GM18909 (cell line): ENCODE results near the gene NUTF2.

Experiments
- ATAC-seq: cut with Tn5 transposase; IDR thresholded peaks from one replicate; pipeline ENCODE4 v1.9.1; 2021; ENCODE audit warnings: mild to moderate bottlenecking; ENCODE audit not compliant: unreplicated experiment, poor library complexity

The NUTF2 gene

DNA sequence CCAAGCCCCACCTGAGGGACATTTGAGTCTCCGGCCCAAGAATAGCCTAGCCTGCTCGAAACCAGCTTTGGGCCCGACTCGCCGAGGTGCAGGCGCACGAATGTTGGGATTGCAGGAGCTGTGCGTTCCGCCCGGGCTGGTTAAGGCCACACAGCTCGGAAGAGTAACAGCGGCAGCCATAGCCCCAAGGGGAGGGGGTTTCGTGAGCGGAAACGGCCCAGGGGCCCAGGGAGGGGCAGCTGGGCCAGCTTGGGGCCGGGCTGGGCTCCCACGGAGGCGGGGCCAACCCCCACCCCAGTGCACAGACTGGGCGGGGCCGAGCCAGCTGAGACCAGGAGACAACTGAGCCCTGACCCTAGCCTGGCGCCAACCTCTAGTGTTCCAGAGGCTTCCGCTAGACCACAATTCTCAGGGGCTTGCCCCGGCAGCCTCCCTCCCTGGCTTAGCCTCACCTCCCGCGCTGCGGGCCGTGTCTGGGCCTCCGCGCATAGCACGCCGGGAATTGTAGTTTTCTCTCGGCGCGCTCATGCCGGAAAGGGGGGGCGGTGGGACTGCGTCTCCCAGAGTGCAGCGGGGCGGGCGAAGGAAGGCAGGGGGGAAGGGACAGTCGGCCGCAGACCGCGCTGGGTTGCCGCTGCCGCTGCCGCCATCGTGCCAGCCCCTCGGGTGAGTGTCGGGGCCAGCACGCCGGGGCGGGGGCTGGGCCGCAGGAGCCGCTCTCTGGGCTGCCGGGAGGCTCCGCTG is at the start of gene NUTF2:
NUTF2 (plus strand) TSS at position 614 of the 744 bp plus-strand sequence. CDS start 18,198 bp downstream, outside the sequence.
- ATAC-seq: peak; percentile 61

DNA sequence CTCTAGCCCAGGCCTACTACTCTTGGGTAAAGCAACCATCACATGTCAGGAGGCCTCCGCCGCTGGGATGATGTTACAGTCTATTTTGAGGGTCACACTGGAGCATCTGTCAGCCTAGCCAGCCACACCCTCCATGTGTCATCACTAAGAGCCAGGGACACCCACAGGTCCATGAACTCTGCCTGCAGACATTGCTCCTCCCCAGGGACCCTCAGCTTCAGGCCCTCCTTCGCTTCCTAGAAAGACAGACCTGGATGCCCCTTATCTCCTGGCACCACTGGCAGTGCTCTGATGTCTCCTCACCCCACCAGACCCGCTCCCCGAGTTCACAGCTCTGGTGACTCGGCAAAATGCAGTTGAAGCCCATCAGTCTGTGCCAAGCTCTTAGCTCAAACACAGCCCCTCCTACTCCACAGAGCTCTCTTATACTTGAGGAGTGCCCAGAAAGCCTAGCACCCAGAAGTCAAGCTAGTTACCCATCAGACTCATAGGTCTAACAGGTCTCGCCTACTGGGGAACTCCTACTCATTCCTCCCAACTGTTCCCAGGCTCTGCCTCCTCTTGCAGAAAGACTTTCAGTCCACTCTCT is 46.3 kb upstream of the NUTF2 start:
- no peak for ATAC-seq

DNA sequence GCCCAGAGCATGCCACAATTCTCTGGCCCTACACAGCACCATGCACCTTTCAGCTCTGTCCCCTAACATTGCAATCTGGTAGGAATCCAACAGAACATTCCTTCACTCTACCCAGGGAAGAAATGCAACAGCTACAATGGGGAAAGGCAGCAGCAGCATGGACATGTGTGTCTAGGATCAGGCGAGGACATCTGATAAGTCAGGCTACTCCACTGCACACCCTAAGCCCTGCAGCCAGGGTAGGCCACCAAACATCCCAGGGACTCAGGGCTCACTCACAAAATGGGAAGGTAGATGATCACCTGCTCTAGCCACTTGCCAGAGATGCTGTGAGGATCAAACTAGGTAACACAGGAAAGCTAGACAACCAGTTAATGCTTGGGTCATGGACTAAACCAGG is 45.5 kb upstream of the NUTF2 start:
- no peak for ATAC-seq

DNA sequence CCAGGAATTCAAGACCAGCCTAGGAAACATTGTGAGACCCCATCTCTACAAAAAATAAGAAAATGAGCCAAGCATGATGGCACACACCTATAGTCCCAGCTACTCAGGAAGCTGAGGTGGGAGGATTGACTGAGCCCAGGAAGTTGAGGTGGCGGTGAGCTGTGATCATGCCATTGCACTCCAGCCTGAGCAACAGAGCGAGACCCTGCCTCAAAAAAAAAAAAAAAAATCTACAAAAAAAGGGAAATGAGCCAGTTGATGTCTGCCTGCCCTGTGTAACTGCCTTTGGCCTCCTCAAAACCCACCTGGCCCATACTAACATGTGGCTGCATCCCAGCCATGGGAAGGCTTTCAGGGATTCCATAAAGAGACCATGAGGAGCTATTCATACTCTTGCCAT is 44.9 kb upstream of the NUTF2 start:
- ATAC-seq: no peak

- ATAC-seq: no peak
Measured at GRCh38 chr16:67803894-67804293, 42.8 kb upstream of the NUTF2 start.

GRCh38 chr16:67804853-67805542 is 41.7 kb upstream of the NUTF2 start:
- no peak for ATAC-seq

GRCh38 chr16:67805718-67806427 is 40.9 kb upstream of the NUTF2 start:
- ATAC-seq: peak; percentile 6

GRCh38 chr16:67806428-67807147 is 40.1 kb upstream of the NUTF2 start, which contains the start of the genes RANBP10 and TSNAXIP1:
Gene RANBP10, minus strand, starts transcription at chr16:67806560. Its CDS starts 24 bp downstream, at chr16:67806536.
Gene TSNAXIP1, plus strand, starts transcription at chr16:67806889. Its CDS starts 261 bp downstream, at chr16:67807150.
- ATAC-seq: peak; percentile 92

- ATAC-seq: no peak
Measured at GRCh38 chr16:67807148-67807682, 39.5 kb upstream of the NUTF2 start.

DNA sequence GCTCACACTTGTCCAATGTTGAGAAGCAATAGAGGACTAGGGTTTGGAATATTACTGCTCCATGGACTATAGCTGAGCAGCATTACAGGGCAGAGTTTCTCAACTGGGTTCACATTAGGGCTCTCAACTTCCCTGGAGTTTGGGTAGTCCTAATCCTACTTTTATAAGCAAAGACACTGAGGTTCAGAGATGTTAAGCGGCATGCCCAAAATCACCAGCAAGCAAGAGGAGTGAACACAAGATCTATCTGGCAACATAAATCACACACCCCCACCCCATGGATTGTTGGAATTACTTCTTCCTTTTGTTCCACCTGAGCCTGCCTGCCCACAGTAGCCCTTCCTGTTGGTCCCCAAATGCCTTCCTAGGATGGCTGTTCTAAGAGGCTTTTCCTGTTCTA is 34.8 kb upstream of the NUTF2 start:
- no peak for ATAC-seq

DNA sequence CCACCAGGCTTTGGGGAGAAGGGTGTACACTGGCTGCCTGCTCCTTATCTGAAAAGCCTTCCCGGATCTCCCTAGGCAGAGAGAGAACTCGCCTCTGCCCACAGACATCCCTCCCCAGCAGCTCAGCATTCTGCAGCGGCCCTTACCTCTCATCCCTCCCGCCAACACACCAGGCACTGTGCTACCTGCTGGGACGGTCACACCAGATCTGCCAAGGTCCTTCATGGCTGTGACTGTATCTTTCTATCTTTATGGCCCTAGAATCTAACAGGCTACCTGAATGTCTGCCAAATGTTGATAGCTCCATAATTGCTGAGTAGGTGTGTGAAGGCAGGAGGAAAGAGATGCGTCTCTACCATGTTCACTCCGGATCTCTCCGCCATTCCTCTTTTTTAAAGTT is 32.2 kb upstream of the NUTF2 start:
- no peak for ATAC-seq

DNA sequence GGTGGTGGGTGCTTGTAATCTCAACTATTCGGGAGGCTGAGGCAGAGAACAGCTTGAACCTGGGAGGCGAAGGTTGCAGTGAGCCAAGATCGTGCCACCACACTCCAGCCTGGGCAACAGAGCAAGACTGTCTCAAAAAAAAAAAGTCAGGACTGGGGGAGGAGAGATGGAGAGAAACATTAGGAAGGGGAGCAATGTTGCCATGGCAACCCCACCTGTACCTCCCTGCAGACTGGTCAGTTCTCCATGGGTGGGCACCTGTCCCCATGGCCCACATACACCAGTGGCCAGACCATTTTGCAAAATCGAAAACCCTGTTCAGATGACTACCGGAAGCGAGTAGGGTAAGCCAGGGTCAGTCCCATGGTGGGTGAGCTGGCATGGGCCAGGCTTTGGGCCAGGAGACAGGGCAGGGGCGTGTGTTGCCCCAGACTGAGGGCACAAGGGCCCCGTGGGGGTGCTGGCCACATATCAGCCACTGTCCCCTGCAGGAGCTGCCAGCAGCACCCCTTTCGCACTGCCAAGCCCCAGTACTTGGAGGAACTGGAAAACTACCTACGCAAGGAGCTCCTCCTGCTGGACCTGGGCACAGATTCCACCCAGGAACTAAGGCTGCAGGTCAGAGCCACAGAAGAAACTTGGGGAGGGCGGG is 26.0 kb upstream of the NUTF2 start:
- ATAC-seq: no peak

GRCh38 chr16:67822511-67822910 is 24.2 kb upstream of the NUTF2 start:
- no peak for ATAC-seq

DNA sequence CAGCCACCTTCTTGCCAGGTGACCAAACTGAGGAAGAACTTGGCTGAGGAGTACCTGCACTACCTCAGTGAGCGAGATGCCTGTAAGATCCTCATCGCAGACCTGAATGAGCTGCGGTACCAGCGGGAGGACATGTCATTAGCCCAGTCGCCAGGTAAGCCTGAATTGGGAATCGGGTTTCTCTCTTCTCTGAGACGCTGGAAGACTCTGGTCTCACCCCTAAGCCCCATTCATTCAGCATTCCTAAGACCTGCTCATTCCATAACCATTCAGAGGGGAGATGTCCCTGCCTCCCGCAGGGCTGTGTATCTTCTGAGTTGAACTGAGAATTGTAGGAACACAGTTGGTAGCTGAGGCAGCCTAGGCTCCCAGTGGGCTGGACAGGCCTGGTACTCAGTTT is 21.6 kb upstream of the NUTF2 start:
- ATAC-seq: no peak

- ATAC-seq: no peak
Measured at GRCh38 chr16:67825906-67826305, 20.8 kb upstream of the NUTF2 start.

DNA sequence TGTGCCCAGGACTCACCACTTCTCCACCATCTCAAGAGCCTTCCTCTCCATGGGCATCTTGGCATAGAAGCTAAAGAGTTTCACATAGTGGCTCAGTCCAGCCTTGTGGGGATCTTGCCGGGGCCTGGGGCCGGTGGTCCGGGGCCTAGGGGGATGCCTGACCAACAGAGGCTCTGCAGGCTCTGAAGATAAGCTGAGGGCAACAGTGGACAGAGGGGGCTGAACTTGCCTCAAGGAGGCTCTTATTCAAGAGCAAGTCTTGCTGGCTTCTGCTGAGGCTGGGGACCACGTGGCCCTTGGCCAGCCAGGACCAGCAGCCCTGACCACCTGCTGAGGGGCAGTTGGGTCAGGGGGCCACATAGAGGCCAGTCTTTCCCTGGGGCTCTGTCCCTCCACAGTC is 18.1 kb upstream of the NUTF2 start:
- no peak for ATAC-seq

- ATAC-seq: no peak
Measured at GRCh38 chr16:67833030-67833414, 13.7 kb upstream of the NUTF2 start.

GRCh38 chr16:67833415-67834241 is 13.1 kb upstream of the NUTF2 start:
- ATAC-seq: peak; percentile 90

GRCh38 chr16:67834242-67834614 is 12.5 kb upstream of the NUTF2 start:
- ATAC-seq: no peak
